Thoracic aorta (tissue), 2 donors: ENCODE results near the gene PBRM1. TPM values are rescaled to one million over a fixed set of nuclear protein-coding genes. Genes with fewer than 3 reads are reported as not detected.

ENCODE experiments used
- total RNA-seq, 2 donors: library from RNA; depleted of rRNA; stranded (reverse); fragments of >200 nt; gene quantifications; one replicate each; pipeline versions ENCODE4 v1.1.0 to v1.2.3, GENCODE V29; 2016

Gene PBRM1
- total RNA-seq, 2 donors from 2014 or later: 84.5 to 87.2 TPM

Other genes with a start within 250 kb of the PBRM1 start
- gene SEMA3G, start 240.8 kb downstream of the PBRM1 start, total RNA-seq: 10 to 100 TPM; 16.8 to 18.1 TPM
- gene TNNC1, start 231.9 kb downstream of the PBRM1 start, total RNA-seq: 1 to 10 TPM; 1.5 to 3.0 TPM
- 100 to 1,000 TPM in 1 of 2 donors, 10 to 100 TPM in 1; 95.9 to 124 TPM for gene NISCH, start 230.3 kb downstream of the PBRM1 start, total RNA-seq
- gene STAB1, start 190.6 kb downstream of the PBRM1 start, total RNA-seq: 100 to 1,000 TPM; 249 to 837 TPM
- gene NT5DC2, start 152.1 kb downstream of the PBRM1 start, total RNA-seq: 10 to 100 TPM; 47.6 to 83.4 TPM
- gene UQCC5, start 149.3 kb downstream of the PBRM1 start, total RNA-seq: 1 to 10 TPM in 1 of 2 donors, under 1 TPM in 1; 0.95 to 8.7 TPM
- gene GNL3, start 119 bp upstream of the PBRM1 start, total RNA-seq: 100 to 1,000 TPM in 1 of 2 donors, 10 to 100 TPM in 1; 38.2 to 136 TPM
- 10 to 100 TPM; 54.4 to 64.6 TPM for gene GLT8D1, start 19.9 kb upstream of the PBRM1 start, total RNA-seq
- 100 to 1,000 TPM in 1 of 2 donors, 10 to 100 TPM in 1; 99.9 to 133 TPM for gene SPCS1, start 20.2 kb upstream of the PBRM1 start, total RNA-seq
- 10 to 100 TPM; 17.5 to 24.4 TPM for gene NEK4, start 85.0 kb upstream of the PBRM1 start, total RNA-seq
- gene ITIH1, start 91.7 kb upstream of the PBRM1 start, total RNA-seq: not detected
- 10 to 100 TPM in 1 of 2 donors, 1 to 10 TPM in 1; 2.6 to 14.2 TPM for gene ITIH3, start 108.9 kb upstream of the PBRM1 start, total RNA-seq
- gene ITIH4, start 144.8 kb upstream of the PBRM1 start, total RNA-seq: 10 to 100 TPM; 50.6 to 51.4 TPM
- gene MUSTN1, start 149.1 kb upstream of the PBRM1 start, total RNA-seq: 10 to 100 TPM; 21.0 to 33.8 TPM
- 10 to 100 TPM; 45.2 to 75.1 TPM for gene STIMATE, start 211.6 kb upstream of the PBRM1 start, total RNA-seq